Measurements from ENCODE around the gene DENND4C.

The DENND4C gene

DNA sequence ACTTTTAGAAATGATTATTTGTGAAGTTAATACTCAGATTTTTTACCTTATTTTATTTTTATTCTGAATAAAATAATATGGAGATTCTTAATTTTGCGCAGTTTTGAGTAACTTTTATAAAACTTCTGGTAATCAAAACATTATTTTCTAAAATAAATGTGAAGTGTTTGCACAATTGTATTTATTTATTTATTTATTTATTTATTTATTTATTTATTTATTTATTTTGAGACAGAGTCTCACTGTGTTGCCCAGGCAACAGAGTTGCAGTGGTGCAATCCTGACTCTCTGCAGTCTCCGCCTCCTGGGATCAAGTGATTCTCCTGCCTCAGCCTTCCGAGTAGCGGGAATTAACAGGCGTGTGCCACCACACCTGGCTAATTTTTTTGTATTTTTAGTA, 76.1 kb downstream of the DENND4C start:
- TF ChIP-seq, protein P1, sequence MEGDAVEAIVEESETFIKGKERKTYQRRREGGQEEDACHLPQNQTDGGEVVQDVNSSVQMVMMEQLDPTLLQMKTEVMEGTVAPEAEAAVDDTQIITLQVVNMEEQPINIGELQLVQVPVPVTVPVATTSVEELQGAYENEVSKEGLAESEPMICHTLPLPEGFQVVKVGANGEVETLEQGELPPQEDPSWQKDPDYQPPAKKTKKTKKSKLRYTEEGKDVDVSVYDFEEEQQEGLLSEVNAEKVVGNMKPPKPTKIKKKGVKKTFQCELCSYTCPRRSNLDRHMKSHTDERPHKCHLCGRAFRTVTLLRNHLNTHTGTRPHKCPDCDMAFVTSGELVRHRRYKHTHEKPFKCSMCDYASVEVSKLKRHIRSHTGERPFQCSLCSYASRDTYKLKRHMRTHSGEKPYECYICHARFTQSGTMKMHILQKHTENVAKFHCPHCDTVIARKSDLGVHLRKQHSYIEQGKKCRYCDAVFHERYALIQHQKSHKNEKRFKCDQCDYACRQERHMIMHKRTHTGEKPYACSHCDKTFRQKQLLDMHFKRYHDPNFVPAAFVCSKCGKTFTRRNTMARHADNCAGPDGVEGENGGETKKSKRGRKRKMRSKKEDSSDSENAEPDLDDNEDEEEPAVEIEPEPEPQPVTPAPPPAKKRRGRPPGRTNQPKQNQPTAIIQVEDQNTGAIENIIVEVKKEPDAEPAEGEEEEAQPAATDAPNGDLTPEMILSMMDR (IDR thresholded peaks at IDR 0.05; ENCODE audit: low read depth, low read length): no peak
- Histone ChIP-seq H3K9me3 (ENCODE audit: severe bottlenecking) (no peaks in the 10 kb centered on the region), H3K27ac (no peak overlapping the region), H3K4me3 (ENCODE audit: low read depth, low read length) (no peak overlapping the region), H3K36me3 (peaks cover 12% of the 10 kb centered on the region), H3K27me3 (ENCODE audit: insufficient read depth, low read depth, severe bottlenecking) (no peaks in the 10 kb centered on the region)
- DNase-seq: no peak

DNA sequence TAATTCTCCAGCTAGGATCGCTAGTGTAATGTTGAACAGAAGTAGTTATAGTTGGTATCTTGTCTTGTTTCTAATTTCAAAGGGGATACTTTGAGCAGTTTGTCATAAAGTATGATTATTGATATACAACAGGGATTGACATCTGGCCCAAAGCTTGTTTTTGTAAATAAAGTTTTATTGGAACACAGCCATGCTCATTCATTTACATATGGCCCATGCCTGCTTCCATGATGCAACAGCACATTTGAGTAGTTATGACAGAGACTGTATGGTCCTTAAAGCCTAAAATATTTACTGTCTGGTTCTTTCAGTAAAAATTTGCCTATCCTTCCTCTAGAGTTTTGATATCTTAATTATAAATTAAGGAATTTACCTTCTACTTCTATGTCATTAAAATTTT, 79.8 kb downstream of the DENND4C start:
- peaks cover 3% of the 10 kb centered on the region for H3K36me3 ChIP-seq
- H3K9me3 ChIP-seq (ENCODE audit: severe bottlenecking): no peaks in the 10 kb centered on the region
- no peaks in the 10 kb centered on the region for H3K27me3 ChIP-seq (ENCODE audit: insufficient read depth, low read depth, severe bottlenecking)
- H3K4me3 ChIP-seq (ENCODE audit: low read depth, low read length): no peak overlapping the region
- DNase-seq: no peak
- TF ChIP-seq, protein P1 (IDR thresholded peaks at IDR 0.05; ENCODE audit: low read depth, low read length): no peak
- H3K27ac ChIP-seq: no peak overlapping the region

DNA sequence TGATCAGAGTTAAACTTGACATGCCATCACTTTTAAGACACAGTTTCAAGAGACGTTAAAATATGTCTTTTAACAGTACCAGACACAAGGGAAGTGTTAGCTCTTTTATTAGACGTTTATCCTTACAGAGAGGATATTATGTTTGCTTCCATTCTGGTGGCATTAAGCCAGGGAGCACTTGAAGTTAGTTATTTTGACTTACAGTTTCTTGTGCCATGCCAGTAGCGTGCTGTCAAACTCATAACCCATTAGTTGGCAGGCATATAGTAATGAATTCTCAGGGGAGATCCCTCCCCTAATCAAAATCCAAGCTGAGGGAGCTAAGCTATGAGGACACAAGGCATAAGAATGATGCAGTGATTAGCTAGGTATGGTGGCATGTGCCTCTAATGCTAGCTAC, 83.1 kb downstream of the DENND4C start:
- Histone ChIP-seq H3K27ac (no peak overlapping the region), H3K4me3 (ENCODE audit: low read depth, low read length) (no peak overlapping the region), H3K36me3 (peaks cover 5% of the 10 kb centered on the region; the same call in 1 of the 2 replicates), H3K27me3 (ENCODE audit: insufficient read depth, low read depth, severe bottlenecking) (no peaks in the 10 kb centered on the region), H3K9me3 (ENCODE audit: severe bottlenecking) (no peaks in the 10 kb centered on the region)
- TF ChIP-seq, protein P1 (IDR thresholded peaks at IDR 0.05; ENCODE audit: low read depth, low read length): no peak
- DNase-seq: no peak

DNA sequence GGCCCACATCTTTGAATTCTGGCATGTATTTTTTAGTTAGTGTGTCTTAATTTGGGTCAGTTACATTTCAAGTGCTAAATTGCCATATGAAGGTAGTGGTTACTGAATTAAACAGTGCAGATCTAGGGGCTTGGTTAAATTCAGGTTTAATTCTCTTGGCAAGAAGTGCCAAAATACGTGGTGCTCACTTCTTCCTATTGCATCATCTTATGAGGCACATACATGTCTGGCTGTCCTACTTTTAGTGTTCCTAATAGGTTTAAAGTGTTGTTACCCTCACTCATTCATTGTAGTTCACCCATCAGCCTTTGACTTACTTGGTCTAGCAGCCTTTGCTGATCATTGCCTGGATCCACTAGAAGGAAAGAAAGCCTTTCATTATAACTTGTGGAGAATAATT, 90.0 kb downstream of the DENND4C start:
- Histone ChIP-seq H3K9me3 (ENCODE audit: severe bottlenecking) (no peaks in the 10 kb centered on the region), H3K36me3 (peaks cover 5% of the 10 kb centered on the region), H3K27me3 (ENCODE audit: insufficient read depth, low read depth, severe bottlenecking) (no peaks in the 10 kb centered on the region), H3K27ac (no peak overlapping the region), H3K4me3 (ENCODE audit: low read depth, low read length) (no peak overlapping the region)
- TF ChIP-seq, protein P1 (IDR thresholded peaks at IDR 0.05; ENCODE audit: low read depth, low read length): no peak
- no peak for DNase-seq

DNA sequence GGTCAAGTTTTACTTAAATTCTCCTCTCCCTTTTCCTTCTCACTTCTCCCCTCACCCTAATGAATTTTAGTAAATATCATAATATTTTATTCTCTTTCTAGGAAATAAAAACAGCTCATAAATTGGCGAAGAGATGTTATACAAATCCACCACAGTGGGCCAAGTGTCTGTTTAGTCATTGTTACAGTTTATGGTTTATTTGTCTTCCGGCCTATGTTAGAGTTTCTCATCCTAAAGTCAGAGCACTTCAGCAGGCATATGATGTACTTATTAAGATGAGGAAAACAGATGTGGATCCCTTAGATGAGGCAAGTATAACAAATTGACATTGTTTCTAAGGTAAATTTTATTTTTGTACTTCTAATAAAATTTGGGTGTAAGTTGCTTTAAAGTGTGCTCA, 101.4 kb downstream of the DENND4C start:
- Histone ChIP-seq H3K9me3 (ENCODE audit: severe bottlenecking) (no peaks in the 10 kb centered on the region), H3K4me3 (ENCODE audit: low read depth, low read length) (no peak overlapping the region), H3K27ac (no peak overlapping the region), H3K36me3 (peaks cover 32% of the 10 kb centered on the region), H3K27me3 (ENCODE audit: insufficient read depth, low read depth, severe bottlenecking) (no peaks in the 10 kb centered on the region)
- TF ChIP-seq, protein P1 (IDR thresholded peaks at IDR 0.05; ENCODE audit: low read depth, low read length): no peak
- DNase-seq: no peak

DNA sequence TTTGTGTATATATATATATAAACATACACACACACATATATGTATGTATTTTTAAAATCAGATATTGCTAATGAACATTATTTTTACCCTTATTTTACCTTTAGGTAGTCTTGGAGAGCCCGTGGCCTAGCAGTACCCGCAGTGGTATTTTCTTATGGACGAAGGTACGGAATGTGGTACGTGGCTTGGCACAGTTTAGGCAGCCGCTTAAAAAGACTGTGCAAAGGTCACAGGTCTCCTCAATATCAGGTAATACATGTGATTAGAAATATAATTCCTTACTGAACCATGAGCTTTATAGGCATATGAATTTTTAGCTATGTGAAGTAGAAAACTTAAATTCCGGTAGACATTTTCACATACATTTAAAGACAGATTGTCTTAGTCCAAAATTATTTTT, 105.7 kb downstream of the DENND4C start:
- DNase-seq: no peak
- Histone ChIP-seq H3K9me3 (ENCODE audit: severe bottlenecking) (no peaks in the 10 kb centered on the region), H3K4me3 (ENCODE audit: low read depth, low read length) (no peak overlapping the region), H3K36me3 (peaks cover 32% of the 10 kb centered on the region), H3K27ac (no peak overlapping the region), H3K27me3 (ENCODE audit: insufficient read depth, low read depth, severe bottlenecking) (no peaks in the 10 kb centered on the region)
- TF ChIP-seq, protein P1 (IDR thresholded peaks at IDR 0.05; ENCODE audit: low read depth, low read length): no peak
